H9 (cell line): Measurements from ENCODE around the gene SPATS2. TPM values are rescaled to one million over a fixed set of nuclear protein-coding genes. Genes with fewer than 3 reads are reported as not detected.

Source experiments
- DNase-seq: peaks from one replicate; pipeline ENCODE4 v3.0.0-alpha.2; 2017
- H2AFZ ChIP-seq: one replicate; pipeline ENCODE4 v1.6.1; 2013; ENCODE audit warnings: mild to moderate bottlenecking, low read length, control low read depth, moderate library complexity
- H2AK5ac ChIP-seq: 2 replicates; pipeline ENCODE4 v1.6.1; 2013; ENCODE audit warnings: low read length, control low read depth, mixed read lengths; ENCODE audit not compliant: insufficient read length
- H2BK120ac ChIP-seq: one replicate; pipeline ENCODE4 v1.6.1; 2013; ENCODE audit warnings: low read depth, mild to moderate bottlenecking, low read length, control low read depth, inconsistent platforms; ENCODE audit not compliant: poor library complexity, severe bottlenecking
- H2BK12ac ChIP-seq: 2 replicates; pipeline ENCODE4 v1.6.1; 2013; ENCODE audit warnings: low read length, control low read depth, mixed read lengths, low read depth; ENCODE audit not compliant: insufficient read length
- H2BK15ac ChIP-seq: 2 replicates; pipeline ENCODE4 v1.6.1; 2013; ENCODE audit warnings: low read depth, low read length, control low read depth
- H2BK20ac ChIP-seq: one replicate; pipeline ENCODE4 v1.6.1; 2013; ENCODE audit warnings: low read depth, mild to moderate bottlenecking, low read length, control low read depth, inconsistent platforms; ENCODE audit not compliant: poor library complexity, severe bottlenecking
- H2BK5ac ChIP-seq: 2 replicates; pipeline ENCODE4 v1.6.1; 2013; ENCODE audit warnings: low read length, control low read depth, mixed read lengths; ENCODE audit not compliant: insufficient read length
- H3K14ac ChIP-seq: 2 replicates; pipeline ENCODE4 v1.6.1; 2013; ENCODE audit warnings: low read length, control low read depth; ENCODE audit not compliant: insufficient read depth
- H3K18ac ChIP-seq: 2 replicates; pipeline ENCODE4 v1.6.1; 2013; ENCODE audit warnings: low read depth, mild to moderate bottlenecking, mixed read lengths, low read length, control low read depth; ENCODE audit not compliant: insufficient read length
- H3K23ac ChIP-seq: 2 replicates; pipeline ENCODE4 v1.6.1; 2013; ENCODE audit warnings: low read length, control low read depth, mixed read lengths, low read depth; ENCODE audit not compliant: insufficient read length
- H3K23me2 ChIP-seq: 2 replicates; pipeline ENCODE4 v1.6.1; 2013; ENCODE audit warnings: low read depth, mild to moderate bottlenecking, mixed read lengths, low read length, control low read depth; ENCODE audit not compliant: insufficient read length, poor library complexity, severe bottlenecking
- H3K27ac ChIP-seq: 2 replicates; pipeline ENCODE4 v1.5.1; 2013; ENCODE audit warnings: low read length, control low read depth, mixed read lengths, low read depth; ENCODE audit not compliant: insufficient read length
- H3K27me3 ChIP-seq: 2 replicates; pipeline ENCODE4 v1.6.1; 2013; ENCODE audit warnings: low read length, control low read depth, inconsistent platforms; ENCODE audit not compliant: insufficient read depth
- H3K4ac ChIP-seq: 2 replicates; pipeline ENCODE4 v1.6.1; 2013; ENCODE audit warnings: low read depth, mild to moderate bottlenecking, control low read depth, inconsistent platforms, low read length, moderate library complexity
- H3K4me1 ChIP-seq: 2 replicates; pipeline ENCODE4 v1.6.1; 2013; ENCODE audit warnings: low read length, control low read depth, inconsistent platforms; ENCODE audit not compliant: insufficient read depth
- H3K4me2 ChIP-seq: 2 replicates; pipeline ENCODE4 v1.6.1; 2013; ENCODE audit warnings: low read length, control low read depth, mixed read lengths; ENCODE audit not compliant: insufficient read length, insufficient read depth
- H3K56ac ChIP-seq: 2 replicates; pipeline ENCODE4 v1.6.1; 2013; ENCODE audit warnings: low read depth, mild to moderate bottlenecking, mixed read lengths, low read length, control low read depth; ENCODE audit not compliant: insufficient read length
- H3K79me1 ChIP-seq: 2 replicates; pipeline ENCODE4 v1.6.1; 2013; ENCODE audit warnings: low read depth, mild to moderate bottlenecking, moderate library complexity, low read length, control low read depth, inconsistent platforms; ENCODE audit not compliant: insufficient read depth, poor library complexity, severe bottlenecking
- H3K79me2 ChIP-seq: 2 replicates; pipeline ENCODE4 v1.6.1; 2013; ENCODE audit warnings: low read length, control low read depth, inconsistent platforms; ENCODE audit not compliant: insufficient read depth
- H3K9ac ChIP-seq: 2 replicates; pipeline ENCODE4 v1.6.1; 2013; ENCODE audit warnings: low read length, control low read depth, mixed read lengths; ENCODE audit not compliant: insufficient read length; ENCODE audit errors: extremely low read depth
- H3K9me3 ChIP-seq: one replicate; pipeline ENCODE4 v1.6.1; 2013; ENCODE audit warnings: low read depth, low read length, inconsistent platforms; ENCODE audit not compliant: control insufficient read depth
- H3T11ph ChIP-seq: one replicate; pipeline ENCODE4 v1.6.1; 2013; ENCODE audit warnings: mild to moderate bottlenecking, low read length, control low read depth, inconsistent platforms
- H4K20me1 ChIP-seq: one replicate; pipeline ENCODE4 v1.6.1; 2013; ENCODE audit not compliant: control insufficient read depth, insufficient read length, insufficient read depth
- H4K5ac ChIP-seq: 2 replicates; pipeline ENCODE4 v1.6.1; 2013; ENCODE audit warnings: low read depth, mild to moderate bottlenecking, mixed read lengths, low read length, control low read depth; ENCODE audit not compliant: insufficient read length
- H4K8ac ChIP-seq: replicated peaks from 2 replicates; pipeline ENCODE4 v1.6.1; 2013; ENCODE audit warnings: low read length, control low read depth, mixed read lengths, low read depth; ENCODE audit not compliant: insufficient read length
- H4K91ac ChIP-seq: 2 replicates; pipeline ENCODE4 v1.6.1; 2013; ENCODE audit warnings: low read depth, mild to moderate bottlenecking, moderate library complexity, mixed read lengths, low read length, control low read depth; ENCODE audit not compliant: insufficient read length
- H3K27ac Mint-ChIP-seq, 3 experiments: 2 replicates in 2 of 3; 3 replicates in 1 of 3; pipeline ENCODE4 v1.8.0; 2020 to 2021; ENCODE audit warnings: mixed read lengths in 3 of 3, mild to moderate bottlenecking in 1 of 3, moderate library complexity in 1 of 3
- H3K27me3 Mint-ChIP-seq: 2 replicates; pipeline ENCODE4 v1.8.0; 2021; ENCODE audit warnings: low read depth, mild to moderate bottlenecking, moderate library complexity, mixed read lengths
- H3K36me3 Mint-ChIP-seq, 3 experiments: 2 replicates in 2 of 3; 3 replicates in 1 of 3; pipeline ENCODE4 v1.8.0; 2020 to 2021; ENCODE audit warnings: low read depth in 3 of 3, mixed read lengths in 3 of 3; ENCODE audit not compliant: insufficient read depth in 1 of 3
- H3K4me1 Mint-ChIP-seq, 2 experiments: 2 replicates each; pipeline ENCODE4 v1.8.0; 2020; ENCODE audit warnings: mixed read lengths in 2 of 2
- H3K4me3 Mint-ChIP-seq, 2 experiments: 2 replicates in 1 of 2; 3 replicates in 1 of 2; pipeline ENCODE4 v1.8.0; 2020 to 2021; ENCODE audit warnings: mild to moderate bottlenecking in 2 of 2, mixed read lengths in 2 of 2, moderate library complexity in 1 of 2
- H3K9me3 Mint-ChIP-seq, 2 experiments: 2 replicates in 1 of 2; 3 replicates in 1 of 2; pipeline ENCODE4 v1.8.0; 2020; ENCODE audit warnings: mild to moderate bottlenecking in 2 of 2, mixed read lengths in 2 of 2, moderate library complexity in 1 of 2
- CTCF ChIP-seq: fragments of 200-600 bp; sonication (generic); conservative IDR thresholded peaks from 3 replicates; pipeline ENCODE4 v1.8.0; 2021; ENCODE audit warnings: antibody characterized with exemption, mild to moderate bottlenecking
- WGBS: extraction: QIAGEN DNeasy Blood & Tissue Kit; methylation state at CpG from one replicate; pipeline ENCODE4 v1.1.7; 2013; ENCODE audit warnings: missing lambda C conversion rate, low lambda C conversion rate, mixed read lengths; ENCODE audit not compliant: insufficient read length; ENCODE audit errors: extremely low coverage; 5-methylcytosine and 5-hydroxymethylcytosine counted together
- total RNA-seq: library from RNA; stranded (reverse); gene quantifications from 2 replicates; pipeline ENCODE4 v1.2.1, GENCODE V29; 2021

The SPATS2 gene
- total RNA-seq, 1 experiment from 2014 or later = 17.1 TPM

- H4K8ac ChIP-seq = no peak overlapping the region
- no peak overlapping the region for H3K4me2 ChIP-seq
- no peaks in the 10 kb centered on the region for H3K4me1 ChIP-seq
Observed at GRCh38 chr12:49562831-49563230, 195.6 kb downstream of the SPATS2 start.

More at GRCh38 chr12:49562831-49563230, 195.6 kb downstream of the SPATS2 start:
- Mint-ChIP-seq H3K4me3 (no peak overlapping the region), H3K27ac (no peak overlapping the region), H3K36me3 (peaks cover 27 to 70% (median 65%) of the 10 kb centered on the region in 3 experiments; a peak in 6 of 7 replicates), H3K4me1 (peaks cover 2 to 6% of the 10 kb centered on the region in 2 experiments; a peak in 3 of 4 replicates), H3K9me3 (peaks cover 0 to under 1% of the 10 kb centered on the region in 2 experiments; a peak in 1 of 5 replicates), H3K27me3 (no peaks in the 10 kb centered on the region; the same call in 1 of the 2 replicates)
- Histone ChIP-seq H3K18ac (no peak overlapping the region), H4K5ac (no peak overlapping the region), H3K14ac (no peak overlapping the region), H2BK120ac (no peak overlapping the region), H3K27me3 (no peaks in the 10 kb centered on the region), H2BK20ac (no peak overlapping the region), H2BK12ac (no peak overlapping the region), H3K23ac (no peak overlapping the region), H4K91ac (no peak overlapping the region), H3K23me2 (peaks cover 6% of the 10 kb centered on the region), H2BK15ac (no peak overlapping the region), H2BK5ac (no peak overlapping the region), H3K27ac (no peak overlapping the region), H3K9ac (no peak overlapping the region), H3K79me2 (no peaks in the 10 kb centered on the region; the same call in 1 of the 2 replicates), H3K9me3 (no peaks in the 10 kb centered on the region), H3K56ac (no peak overlapping the region), H2AK5ac (no peak overlapping the region), H3K79me1 (peaks cover 3% of the 10 kb centered on the region), H3K4ac (no peak overlapping the region), H3T11ph (no peak overlapping the region), H2AFZ (no peak overlapping the region), H4K20me1 (no peaks in the 10 kb centered on the region)
- no peak for DNase-seq
- no CpG with 5 or more reads among the region's 6 CpGs for WGBS
- no peak for TF ChIP-seq CTCF
